Progenitor cell of endocrine pancreas (in vitro differentiated cells): ENCODE data around the gene BNC2. TPM values are rescaled to one million over a fixed set of nuclear protein-coding genes. Genes with fewer than 3 reads are reported as not detected.

Experiments
- DNase-seq: peaks from one replicate; pipeline ENCODE4 v3.0.0; 2021; ENCODE audit warnings: low spot score; ENCODE audit not compliant: unreplicated experiment
- H3K27ac Mint-ChIP-seq: 2 replicates; pipeline ENCODE4 v1.8.0; 2021; ENCODE audit warnings: mild to moderate bottlenecking, moderate library complexity, mixed read lengths
- H3K27me3 Mint-ChIP-seq: 2 replicates; pipeline ENCODE4 v1.8.0; 2021; ENCODE audit warnings: mixed read lengths
- H3K36me3 Mint-ChIP-seq: 2 replicates; pipeline ENCODE4 v1.8.0; 2022; ENCODE audit warnings: mixed read lengths; ENCODE audit not compliant: insufficient read depth
- H3K4me1 Mint-ChIP-seq: 2 replicates; pipeline ENCODE4 v1.8.0; 2021; ENCODE audit warnings: low read depth, mixed read lengths
- H3K4me3 Mint-ChIP-seq: 2 replicates; pipeline ENCODE4 v1.8.0; 2021; ENCODE audit warnings: low read depth, mild to moderate bottlenecking, moderate library complexity, mixed read lengths
- H3K9me3 Mint-ChIP-seq: 2 replicates; pipeline ENCODE4 v1.8.0; 2021; ENCODE audit warnings: low read depth, mixed read lengths
- total RNA-seq: library from RNA; stranded (reverse); gene quantifications from 2 replicates; pipeline ENCODE4 v1.2.1, GENCODE V29; 2021
- TF ChIP-seq, protein P1 (sequence below): fragments of 200-600 bp; sonication (generic); IDR thresholded peaks from one replicate; pipeline ENCODE4 v1.5.0; 2021; ENCODE audit warnings: antibody characterized with exemption, mild to moderate bottlenecking; ENCODE audit not compliant: unreplicated experiment

BNC2 gene
- total RNA-seq, 1 donor from 2014 or later = 1.0 TPM

DNA sequence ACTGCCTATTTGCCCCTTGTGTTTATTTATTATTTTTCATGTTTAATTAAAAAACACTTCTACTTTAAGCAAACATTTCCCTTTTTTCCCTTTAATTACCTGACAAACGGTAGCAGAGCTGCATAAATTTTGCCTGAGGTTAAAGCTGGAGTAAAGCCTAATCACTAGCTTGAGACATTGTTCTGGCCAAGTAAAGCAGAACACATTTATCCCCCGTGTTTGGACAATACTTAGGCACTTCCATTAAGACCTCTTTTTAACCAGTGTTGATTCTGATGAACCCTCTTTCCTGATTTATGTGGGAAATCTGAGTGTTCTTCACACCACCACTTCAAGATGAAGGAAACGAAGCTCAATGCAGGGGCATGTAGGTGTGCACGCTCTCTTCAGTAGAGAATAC is 54.5 kb downstream of the BNC2 start:
- TF ChIP-seq, protein P1, sequence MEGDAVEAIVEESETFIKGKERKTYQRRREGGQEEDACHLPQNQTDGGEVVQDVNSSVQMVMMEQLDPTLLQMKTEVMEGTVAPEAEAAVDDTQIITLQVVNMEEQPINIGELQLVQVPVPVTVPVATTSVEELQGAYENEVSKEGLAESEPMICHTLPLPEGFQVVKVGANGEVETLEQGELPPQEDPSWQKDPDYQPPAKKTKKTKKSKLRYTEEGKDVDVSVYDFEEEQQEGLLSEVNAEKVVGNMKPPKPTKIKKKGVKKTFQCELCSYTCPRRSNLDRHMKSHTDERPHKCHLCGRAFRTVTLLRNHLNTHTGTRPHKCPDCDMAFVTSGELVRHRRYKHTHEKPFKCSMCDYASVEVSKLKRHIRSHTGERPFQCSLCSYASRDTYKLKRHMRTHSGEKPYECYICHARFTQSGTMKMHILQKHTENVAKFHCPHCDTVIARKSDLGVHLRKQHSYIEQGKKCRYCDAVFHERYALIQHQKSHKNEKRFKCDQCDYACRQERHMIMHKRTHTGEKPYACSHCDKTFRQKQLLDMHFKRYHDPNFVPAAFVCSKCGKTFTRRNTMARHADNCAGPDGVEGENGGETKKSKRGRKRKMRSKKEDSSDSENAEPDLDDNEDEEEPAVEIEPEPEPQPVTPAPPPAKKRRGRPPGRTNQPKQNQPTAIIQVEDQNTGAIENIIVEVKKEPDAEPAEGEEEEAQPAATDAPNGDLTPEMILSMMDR = no peak
- no peak overlapping the region for H3K4me3 Mint-ChIP-seq
- no peak for DNase-seq
- peaks cover 19% of the 10 kb centered on the region for H3K27me3 Mint-ChIP-seq
- H3K9me3 Mint-ChIP-seq = no peaks in the 10 kb centered on the region
- no peak overlapping the region for H3K27ac Mint-ChIP-seq
- H3K4me1 Mint-ChIP-seq = peaks cover 9% of the 10 kb centered on the region
- no peaks in the 10 kb centered on the region for H3K36me3 Mint-ChIP-seq

DNA sequence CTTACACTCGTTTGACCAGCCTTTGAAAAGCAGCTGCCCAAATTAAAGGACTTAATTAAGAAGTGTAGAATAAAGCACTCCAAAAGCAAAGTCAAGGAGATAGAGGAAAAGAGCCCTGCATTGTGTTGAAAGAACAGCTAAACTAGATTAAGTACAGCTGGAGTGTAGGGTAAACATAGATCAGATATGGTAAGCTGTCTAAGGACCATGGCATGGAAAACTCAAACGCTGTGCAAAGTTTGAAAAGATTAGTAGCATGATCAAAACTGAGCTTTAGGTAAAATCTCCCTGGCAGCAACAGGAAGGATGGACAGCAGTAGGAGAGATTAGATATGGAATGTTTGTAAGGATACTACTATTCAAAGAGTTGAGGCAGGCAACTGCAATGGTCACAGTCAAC is 55.4 kb downstream of the BNC2 start:
- no peak overlapping the region for H3K27ac Mint-ChIP-seq
- H3K4me1 Mint-ChIP-seq = peaks cover 9% of the 10 kb centered on the region
- no peaks in the 10 kb centered on the region for H3K9me3 Mint-ChIP-seq
- H3K27me3 Mint-ChIP-seq = peaks cover 23% of the 10 kb centered on the region
- DNase-seq = no peak
- TF ChIP-seq, protein P1 = no peak
- no peak overlapping the region for H3K4me3 Mint-ChIP-seq
- H3K36me3 Mint-ChIP-seq = no peaks in the 10 kb centered on the region

DNA sequence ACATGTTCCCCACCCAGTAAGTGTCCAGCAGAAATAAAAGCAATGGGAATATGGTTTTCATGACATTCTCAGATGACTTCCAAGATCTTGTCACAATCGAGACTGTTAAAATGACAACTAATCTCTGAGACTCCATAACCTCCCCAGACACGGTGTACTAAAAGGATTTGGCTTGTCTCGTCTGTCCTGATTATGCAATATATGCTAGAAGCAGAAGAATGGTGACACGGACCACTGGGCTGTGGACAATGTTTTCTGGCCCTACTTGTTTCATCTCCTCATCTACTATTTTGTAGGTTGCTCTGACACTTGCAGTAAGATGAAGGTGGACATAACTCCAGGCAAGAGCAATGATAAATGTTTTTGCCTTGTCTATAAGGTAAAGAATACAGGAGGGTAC is 56.6 kb downstream of the BNC2 start:
- TF ChIP-seq, protein P1 = no peak
- no peak for DNase-seq
- H3K27ac Mint-ChIP-seq = no peak overlapping the region
- H3K4me3 Mint-ChIP-seq = no peak overlapping the region
- no peaks in the 10 kb centered on the region for H3K9me3 Mint-ChIP-seq
- no peaks in the 10 kb centered on the region for H3K36me3 Mint-ChIP-seq
- H3K27me3 Mint-ChIP-seq = peaks cover 22% of the 10 kb centered on the region
- H3K4me1 Mint-ChIP-seq = peaks cover 12% of the 10 kb centered on the region

DNA sequence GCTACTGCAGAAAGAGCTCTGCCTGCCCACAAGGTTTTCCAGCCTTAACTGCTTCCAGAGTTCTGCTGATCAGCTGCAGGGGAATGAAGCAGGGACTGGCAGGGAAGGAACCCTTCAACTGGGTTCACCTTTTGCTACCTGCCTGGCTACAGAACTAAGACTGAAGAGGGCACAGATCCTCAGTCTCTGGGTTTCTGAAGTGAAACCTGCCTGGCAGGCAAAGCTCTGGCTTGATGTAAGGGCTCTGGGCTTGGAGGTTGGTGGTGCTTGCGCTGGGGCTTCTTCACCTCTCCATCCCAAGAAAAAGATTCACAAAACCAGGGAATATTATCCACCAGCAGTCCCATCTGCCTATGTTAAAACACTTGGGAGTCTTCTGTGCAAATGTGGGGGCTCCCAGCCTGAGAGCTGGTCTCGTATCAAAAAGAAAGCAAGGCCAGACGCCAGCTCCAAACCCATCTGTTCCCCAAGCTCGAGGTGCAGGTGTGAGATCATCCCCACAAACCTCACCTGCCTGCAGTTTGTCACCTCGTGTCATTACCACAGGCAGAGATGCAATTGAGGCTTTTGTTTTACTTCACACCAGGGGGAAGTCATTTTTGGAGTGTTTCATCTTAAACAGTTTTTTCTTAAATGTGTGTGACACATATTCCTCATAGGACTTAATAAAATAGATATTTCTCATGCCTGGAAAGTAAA is 58.3 kb downstream of the BNC2 start:
- no peak for DNase-seq
- Mint-ChIP-seq H3K4me1 (peaks cover 13% of the 10 kb centered on the region), H3K9me3 (no peaks in the 10 kb centered on the region), H3K27ac (no peak overlapping the region), H3K27me3 (peaks cover 18% of the 10 kb centered on the region), H3K4me3 (no peak overlapping the region), H3K36me3 (no peaks in the 10 kb centered on the region)
- TF ChIP-seq, protein P1 = no peak

DNA sequence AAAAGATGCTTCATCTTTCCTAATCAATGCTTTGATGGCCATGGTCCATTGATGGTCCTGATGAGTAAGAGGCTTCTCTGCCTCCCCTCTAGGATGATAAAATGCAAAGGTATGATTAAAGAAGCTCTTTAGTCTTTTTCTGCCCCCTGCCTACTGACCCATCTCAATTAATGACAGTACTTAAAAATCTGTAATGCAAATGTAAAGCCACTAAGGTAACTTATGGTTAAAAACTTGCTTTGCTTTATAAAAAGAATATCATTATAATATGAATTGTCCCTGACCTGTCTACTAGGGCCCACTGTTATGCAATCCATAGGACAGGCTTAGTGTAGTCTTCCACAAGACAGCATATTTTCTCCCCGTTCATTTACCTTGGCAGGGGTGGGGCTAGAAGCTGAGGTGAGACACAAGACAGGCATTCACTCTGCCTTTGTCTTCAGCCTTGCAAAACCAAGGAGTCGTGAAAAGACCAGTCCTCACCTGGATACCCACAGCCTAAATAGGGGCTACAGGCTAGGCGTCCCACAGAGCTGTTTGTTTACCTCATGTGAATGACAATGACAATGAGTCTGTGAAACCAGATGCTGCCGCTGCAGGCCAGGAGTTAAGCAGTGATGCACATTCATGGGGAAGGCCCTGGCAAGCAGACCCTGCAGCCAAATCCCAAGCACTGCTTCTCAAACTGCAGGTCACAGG is 60.4 kb downstream of the BNC2 start:
- peaks cover 11% of the 10 kb centered on the region for H3K4me1 Mint-ChIP-seq
- no peaks in the 10 kb centered on the region for H3K9me3 Mint-ChIP-seq
- H3K36me3 Mint-ChIP-seq = no peaks in the 10 kb centered on the region

More for the DNA sequence above, 60.4 kb downstream of the BNC2 start:
- TF ChIP-seq, protein P1 = no peak
- Mint-ChIP-seq H3K27me3 (peaks cover 29% of the 10 kb centered on the region), H3K27ac (no peak overlapping the region), H3K4me3 (no peak overlapping the region)
- DNase-seq = no peak
